HL-60 (cell line): Measurements from ENCODE around the gene LYPD3.

Experiments
- POLR2AphosphoS5 ChIP-seq: IDR thresholded peaks from 2 replicates; pipeline ENCODE4 v1.6.1; 2012; ENCODE audit warnings: low read depth
- TF ChIP-seq, protein P1 (sequence below): IDR thresholded peaks from one replicate; pipeline ENCODE4 v1.5.1; 2011; ENCODE audit warnings: low read length, control low read depth, inconsistent platforms; ENCODE audit not compliant: insufficient read depth

- TF ChIP-seq, protein P1, sequence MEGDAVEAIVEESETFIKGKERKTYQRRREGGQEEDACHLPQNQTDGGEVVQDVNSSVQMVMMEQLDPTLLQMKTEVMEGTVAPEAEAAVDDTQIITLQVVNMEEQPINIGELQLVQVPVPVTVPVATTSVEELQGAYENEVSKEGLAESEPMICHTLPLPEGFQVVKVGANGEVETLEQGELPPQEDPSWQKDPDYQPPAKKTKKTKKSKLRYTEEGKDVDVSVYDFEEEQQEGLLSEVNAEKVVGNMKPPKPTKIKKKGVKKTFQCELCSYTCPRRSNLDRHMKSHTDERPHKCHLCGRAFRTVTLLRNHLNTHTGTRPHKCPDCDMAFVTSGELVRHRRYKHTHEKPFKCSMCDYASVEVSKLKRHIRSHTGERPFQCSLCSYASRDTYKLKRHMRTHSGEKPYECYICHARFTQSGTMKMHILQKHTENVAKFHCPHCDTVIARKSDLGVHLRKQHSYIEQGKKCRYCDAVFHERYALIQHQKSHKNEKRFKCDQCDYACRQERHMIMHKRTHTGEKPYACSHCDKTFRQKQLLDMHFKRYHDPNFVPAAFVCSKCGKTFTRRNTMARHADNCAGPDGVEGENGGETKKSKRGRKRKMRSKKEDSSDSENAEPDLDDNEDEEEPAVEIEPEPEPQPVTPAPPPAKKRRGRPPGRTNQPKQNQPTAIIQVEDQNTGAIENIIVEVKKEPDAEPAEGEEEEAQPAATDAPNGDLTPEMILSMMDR = no peak
- no peak for TF ChIP-seq POLR2AphosphoS5
These were observed 25.4 kb upstream of the LYPD3 start for GRCh38 chr19:43490759-43491158.
